ENCODE data around the gene BPIFB3.

- TF ChIP-seq EZH2 (IDR thresholded peaks at IDR 0.05; ENCODE audit: borderline replicate concordance) (no peak), CTCF (IDR thresholded peaks at IDR 0.05; ENCODE audit: poor library complexity) (no peak)
Observed at GRCh38 chr20:33030076-33030475, 23.6 kb upstream of the BPIFB3 start.
